WI38 (cell line): ENCODE measurements around the gene INPP5A.

Source experiments
- H3K4me3 ChIP-seq: 2 replicates; pipeline ENCODE4 v1.5.1; 2011; ENCODE audit warnings: low read depth, mild to moderate bottlenecking, control low read depth, low read length
- TF ChIP-seq, protein P1 (sequence below): IDR thresholded peaks from 2 replicates; pipeline ENCODE4 v1.5.1; 2012; ENCODE audit warnings: low read depth, mild to moderate bottlenecking, control low read depth, low read length

INPP5A gene

DNA sequence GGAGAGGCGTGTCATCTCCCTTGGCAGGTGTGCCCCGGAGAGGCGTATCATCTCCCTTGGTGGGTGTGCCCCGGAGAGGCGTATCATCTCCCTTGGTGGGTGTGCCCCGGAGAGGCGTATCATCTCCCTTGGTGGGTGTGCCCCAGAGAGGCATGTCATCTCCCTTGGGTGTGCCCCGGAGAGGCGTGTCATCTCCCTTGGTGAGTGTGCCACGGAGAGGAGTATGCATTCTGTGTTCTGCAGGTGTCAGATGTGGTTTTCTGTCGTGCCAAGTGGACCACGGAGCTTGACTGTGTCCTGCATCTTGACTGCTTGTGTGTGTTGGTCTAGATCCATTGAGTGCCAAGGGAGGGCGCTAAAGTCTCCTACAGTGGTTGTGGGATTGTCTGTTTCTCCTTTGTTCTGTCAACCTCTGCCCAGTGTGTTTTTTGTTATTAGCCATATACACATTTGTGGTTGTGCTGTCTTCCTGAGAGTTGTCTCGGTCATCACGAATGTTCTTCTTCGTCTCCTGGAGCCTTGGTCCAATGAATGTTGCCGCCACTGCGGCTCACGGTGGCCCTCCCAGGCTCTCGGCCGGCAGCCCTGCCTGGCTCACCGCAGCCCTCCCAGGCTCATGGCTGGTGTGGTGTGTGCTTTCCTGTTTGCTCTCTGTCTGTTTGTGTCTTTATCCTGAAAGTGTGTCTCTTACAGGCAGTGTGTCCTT, 96.8 kb downstream of the INPP5A start:
- TF ChIP-seq, protein P1, sequence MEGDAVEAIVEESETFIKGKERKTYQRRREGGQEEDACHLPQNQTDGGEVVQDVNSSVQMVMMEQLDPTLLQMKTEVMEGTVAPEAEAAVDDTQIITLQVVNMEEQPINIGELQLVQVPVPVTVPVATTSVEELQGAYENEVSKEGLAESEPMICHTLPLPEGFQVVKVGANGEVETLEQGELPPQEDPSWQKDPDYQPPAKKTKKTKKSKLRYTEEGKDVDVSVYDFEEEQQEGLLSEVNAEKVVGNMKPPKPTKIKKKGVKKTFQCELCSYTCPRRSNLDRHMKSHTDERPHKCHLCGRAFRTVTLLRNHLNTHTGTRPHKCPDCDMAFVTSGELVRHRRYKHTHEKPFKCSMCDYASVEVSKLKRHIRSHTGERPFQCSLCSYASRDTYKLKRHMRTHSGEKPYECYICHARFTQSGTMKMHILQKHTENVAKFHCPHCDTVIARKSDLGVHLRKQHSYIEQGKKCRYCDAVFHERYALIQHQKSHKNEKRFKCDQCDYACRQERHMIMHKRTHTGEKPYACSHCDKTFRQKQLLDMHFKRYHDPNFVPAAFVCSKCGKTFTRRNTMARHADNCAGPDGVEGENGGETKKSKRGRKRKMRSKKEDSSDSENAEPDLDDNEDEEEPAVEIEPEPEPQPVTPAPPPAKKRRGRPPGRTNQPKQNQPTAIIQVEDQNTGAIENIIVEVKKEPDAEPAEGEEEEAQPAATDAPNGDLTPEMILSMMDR = no peak
- no peak overlapping the region for H3K4me3 ChIP-seq

DNA sequence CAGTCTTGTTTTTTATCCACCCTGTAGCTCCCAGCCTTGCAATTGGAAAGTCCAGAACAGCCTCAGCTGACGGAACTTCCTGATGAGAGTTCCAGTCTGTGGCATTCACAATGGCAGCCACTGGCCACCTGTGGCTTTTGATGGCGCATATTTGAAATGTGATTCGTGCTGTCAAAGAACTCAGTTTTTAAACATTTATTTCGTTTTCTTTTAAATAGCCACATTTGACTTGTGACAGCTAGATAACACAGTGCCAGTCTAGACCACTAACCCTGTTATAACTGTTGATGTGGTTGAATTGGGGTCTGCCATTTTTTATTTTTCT, 97.3 kb downstream of the INPP5A start:
- TF ChIP-seq, protein P1 = no peak
- no peak overlapping the region for H3K4me3 ChIP-seq

DNA sequence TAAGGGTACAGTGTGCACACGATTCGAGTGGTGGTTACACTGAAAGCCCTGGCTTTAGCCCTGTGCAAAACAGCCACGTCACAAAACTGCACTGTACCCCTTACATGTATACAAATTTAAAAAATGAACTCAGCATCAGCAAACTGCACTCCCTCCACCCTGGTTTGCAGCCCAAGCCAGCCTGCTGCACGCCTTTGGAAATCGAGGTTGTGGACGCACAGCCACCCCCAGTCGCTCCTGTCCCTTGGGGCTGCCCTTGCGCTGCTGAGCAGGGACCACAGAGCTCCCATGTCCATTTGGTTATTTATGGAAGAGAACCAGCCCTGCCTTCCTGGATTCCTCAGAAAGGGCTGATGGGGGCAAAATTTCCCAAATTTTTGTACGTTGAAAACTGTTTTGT, 98.8 kb downstream of the INPP5A start:
- H3K4me3 ChIP-seq = no peak overlapping the region
- TF ChIP-seq, protein P1 = no peak

DNA sequence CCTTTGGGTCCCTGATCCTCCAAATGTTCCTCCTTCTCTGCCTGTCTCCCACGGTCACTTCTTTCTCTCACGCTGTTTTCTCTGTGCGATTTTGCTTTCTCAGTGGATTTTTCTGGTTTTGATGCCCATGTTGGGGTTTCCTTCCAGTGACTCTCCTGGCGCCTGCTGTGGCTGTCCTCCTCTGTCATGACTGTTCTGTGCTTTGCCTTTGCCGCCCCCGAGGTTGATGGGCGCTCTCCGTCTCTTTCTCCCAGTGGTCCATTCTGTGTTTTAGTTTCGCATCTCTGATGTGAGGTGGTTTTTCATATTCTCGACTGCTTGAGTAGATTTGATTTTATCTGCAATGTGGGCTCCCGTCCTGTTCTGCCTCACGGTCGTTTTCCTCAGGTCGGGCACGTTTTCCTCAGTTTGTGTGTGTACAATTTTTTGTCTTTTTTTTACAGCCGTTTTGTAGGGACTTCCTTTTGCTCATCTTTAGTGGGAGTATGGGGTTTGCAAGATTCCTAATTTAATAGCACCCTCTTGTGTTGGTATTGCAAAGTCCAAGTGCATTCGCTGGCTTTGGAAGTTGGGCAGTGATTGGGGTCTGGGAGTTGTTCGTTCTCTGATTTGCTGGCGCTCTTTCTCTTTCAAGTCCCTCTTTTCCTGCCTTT, 100.0 kb downstream of the INPP5A start:
- H3K4me3 ChIP-seq = no peak overlapping the region
- TF ChIP-seq, protein P1 = peak; percentile 61

DNA sequence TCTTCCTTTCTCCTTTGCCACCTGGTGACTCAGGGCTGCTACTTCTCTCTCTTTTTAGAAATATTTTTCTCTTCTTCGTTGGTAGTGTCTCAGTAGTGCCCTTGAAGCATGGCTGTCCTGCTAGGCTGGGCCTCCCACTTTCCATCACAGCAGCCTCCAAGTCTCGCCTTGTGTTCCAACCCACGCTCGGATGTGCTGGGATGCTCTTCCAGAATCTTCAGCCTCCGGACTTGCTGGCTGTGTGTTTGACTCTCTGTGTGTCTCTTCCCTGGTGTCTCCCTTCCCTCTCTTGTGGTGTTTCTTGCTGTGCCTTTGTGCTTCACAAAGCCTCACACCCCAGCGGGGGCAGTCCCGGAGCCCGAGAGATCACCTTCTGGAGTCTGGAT, 100.5 kb downstream of the INPP5A start:
- TF ChIP-seq, protein P1 = no peak
- H3K4me3 ChIP-seq = no peak overlapping the region

DNA sequence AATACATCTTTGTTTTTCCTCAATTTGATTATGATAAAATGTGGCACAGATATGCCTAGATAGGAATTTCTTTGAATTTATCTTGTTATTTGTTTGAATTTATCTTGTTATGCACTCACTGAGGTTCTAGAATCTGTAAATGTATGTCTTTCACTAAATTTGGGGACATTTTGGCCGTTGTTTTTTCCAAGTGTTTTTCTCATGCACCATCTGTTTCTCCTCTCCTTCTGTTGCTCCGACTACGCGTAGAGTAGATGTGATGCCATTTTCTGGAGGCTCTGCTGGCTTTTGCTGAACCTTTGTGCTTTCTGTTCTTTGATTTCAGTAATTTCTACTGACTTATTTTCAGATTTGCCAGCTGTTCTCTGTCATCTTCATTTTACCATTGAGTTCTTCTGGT, 101.9 kb downstream of the INPP5A start:
- TF ChIP-seq, protein P1 = no peak
- H3K4me3 ChIP-seq = no peak overlapping the region

DNA sequence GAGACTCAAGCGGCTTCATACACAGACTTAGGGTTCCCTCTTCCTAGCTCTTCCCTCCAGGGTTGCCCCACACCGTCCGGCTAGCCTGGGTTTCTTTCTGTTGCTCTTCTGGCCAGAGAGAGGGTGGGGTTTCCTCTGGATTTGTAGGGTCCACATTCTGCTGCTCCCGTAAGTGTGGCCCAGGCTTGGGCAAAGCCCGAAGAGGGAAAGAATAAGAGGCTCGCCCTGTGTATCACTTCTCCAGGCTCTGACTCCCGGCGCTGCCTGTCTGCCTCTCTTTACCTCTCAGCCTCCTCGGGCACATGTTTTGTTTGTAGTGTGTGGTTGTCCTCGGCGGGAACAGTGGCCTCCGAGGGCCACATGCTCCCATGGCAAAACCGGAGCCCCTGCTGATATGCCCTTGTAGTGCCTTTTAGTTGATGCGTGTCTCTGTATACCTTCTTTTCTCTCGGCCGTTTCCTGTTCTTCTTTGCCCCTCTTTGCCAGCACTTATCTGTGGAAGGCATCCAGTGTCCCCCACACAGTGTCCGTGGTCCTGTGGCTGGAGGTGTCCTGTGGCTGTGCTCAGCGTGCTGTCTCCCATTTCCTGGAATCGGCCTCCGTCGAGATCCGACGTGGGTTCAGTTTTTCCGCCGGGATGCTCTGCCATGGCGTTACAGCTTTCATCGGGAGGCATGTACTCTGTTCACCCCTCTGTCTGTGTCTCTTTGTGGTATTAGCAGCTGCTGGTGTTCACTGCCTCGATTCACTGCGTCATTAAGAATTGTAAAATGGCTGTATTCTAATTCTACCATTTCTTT, 102.9 kb downstream of the INPP5A start:
- TF ChIP-seq, protein P1 = no peak
- H3K4me3 ChIP-seq = no peak overlapping the region
